Left renal cortex interstitium (tissue), 4 donors: ENCODE data around the gene SLC25A39. TPM values are rescaled to one million over a fixed set of nuclear protein-coding genes. Genes with fewer than 3 reads are reported as not detected.
"Not testable (repeated sequence)": the region's sequence is repeated elsewhere in the genome, so short reads cannot be mapped to it uniquely, and the experiment has no call there.

Experiments
- DNase-seq, 4 donors: peaks; one replicate each; pipeline ENCODE4 v3.0.0-alpha.2; 2013; ENCODE audit warnings: low read depth in 4 of 4, low spot score in 2 of 4, missing footprints in 1 of 4
- polyA plus RNA-seq, 4 donors: library from polyadenylated mRNA; unstranded; fragments of 120-200 nt; gene quantifications; one replicate each; pipeline ENCODE4 v1.2.1, GENCODE V29; 2013; ENCODE audit not compliant: insufficient read length in 4 of 4

SLC25A39 gene
- polyA plus RNA-seq, 4 donors, result 89.3 to 120 (median 107) TPM

GRCh38 chr17:44354582-44355561, 30.2 kb upstream of the SLC25A39 start:
- DNase-seq, result no peak

GRCh38 chr17:44353672-44354331, 29.2 kb upstream of the SLC25A39 start:
- DNase-seq, result no peak

GRCh38 chr17:44352828-44353671, 28.4 kb upstream of the SLC25A39 start:
- no peak for DNase-seq

- no peak for DNase-seq
These were observed 27.6 kb upstream of the SLC25A39 start for GRCh38 chr17:44351961-44352827.

GRCh38 chr17:44351464-44351863, 26.8 kb upstream of the SLC25A39 start:
- DNase-seq, result no peak

- DNase-seq, result no peak
These were observed 26.2 kb upstream of the SLC25A39 start for GRCh38 chr17:44350733-44351226.

- DNase-seq, result no peak
These were observed 25.0 kb upstream of the SLC25A39 start for GRCh38 chr17:44349553-44350070.

GRCh38 chr17:44348988-44349364, 24.4 kb upstream of the SLC25A39 start:
- DNase-seq, result no peak

- DNase-seq, result no peak
These were observed 23.8 kb upstream of the SLC25A39 start for GRCh38 chr17:44348234-44348987.

- DNase-seq, result not testable (repeated sequence)
These were observed 22.8 kb upstream of the SLC25A39 start for GRCh38 chr17:44347206-44348055.

GRCh38 chr17:44346064-44346844, 21.6 kb upstream of the SLC25A39 start:
- DNase-seq, result no peak

- no peak for DNase-seq
These were observed 20.9 kb upstream of the SLC25A39 start for GRCh38 chr17:44345454-44346026.

- peak in 3 of 4 donors; percentile 95 to 99 (median 99) for DNase-seq
These were observed 20.4 kb upstream of the SLC25A39 start, which contains the start of gene GRN for GRCh38 chr17:44344939-44345453. TSS of gene GRN (plus strand) at chr17:44345302. CDS start at chr17:44349165, 3,863 bp downstream.

GRCh38 chr17:44343510-44344209, 19.0 kb upstream of the SLC25A39 start:
- DNase-seq, result no peak

- DNase-seq, result not testable (repeated sequence)
These were observed 15.9 kb upstream of the SLC25A39 start for GRCh38 chr17:44340553-44340952.

GRCh38 chr17:44338702-44339101, 14.1 kb upstream of the SLC25A39 start:
- no peak for DNase-seq
